ENCODE measurements around the gene PDE10A.

DNA sequence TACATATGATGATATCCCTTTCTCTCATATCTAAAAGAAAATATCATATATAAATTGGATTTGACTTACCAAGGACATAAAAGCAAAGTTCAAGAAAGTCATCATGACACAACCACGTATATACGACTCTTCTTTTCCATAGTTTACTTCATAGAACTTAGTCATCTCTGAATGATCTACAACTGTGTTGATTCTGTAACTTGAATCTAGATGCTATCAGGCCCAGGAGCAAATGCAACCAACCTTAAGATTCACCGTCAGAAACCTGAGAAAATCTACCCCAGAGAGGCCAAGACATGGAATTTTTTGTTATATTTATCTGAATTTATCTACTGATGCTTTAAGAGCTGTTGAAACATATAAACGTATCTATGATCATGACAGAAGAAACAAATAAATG is 165.6 kb downstream of the PDE10A start:
- TF ChIP-seq, protein P1, sequence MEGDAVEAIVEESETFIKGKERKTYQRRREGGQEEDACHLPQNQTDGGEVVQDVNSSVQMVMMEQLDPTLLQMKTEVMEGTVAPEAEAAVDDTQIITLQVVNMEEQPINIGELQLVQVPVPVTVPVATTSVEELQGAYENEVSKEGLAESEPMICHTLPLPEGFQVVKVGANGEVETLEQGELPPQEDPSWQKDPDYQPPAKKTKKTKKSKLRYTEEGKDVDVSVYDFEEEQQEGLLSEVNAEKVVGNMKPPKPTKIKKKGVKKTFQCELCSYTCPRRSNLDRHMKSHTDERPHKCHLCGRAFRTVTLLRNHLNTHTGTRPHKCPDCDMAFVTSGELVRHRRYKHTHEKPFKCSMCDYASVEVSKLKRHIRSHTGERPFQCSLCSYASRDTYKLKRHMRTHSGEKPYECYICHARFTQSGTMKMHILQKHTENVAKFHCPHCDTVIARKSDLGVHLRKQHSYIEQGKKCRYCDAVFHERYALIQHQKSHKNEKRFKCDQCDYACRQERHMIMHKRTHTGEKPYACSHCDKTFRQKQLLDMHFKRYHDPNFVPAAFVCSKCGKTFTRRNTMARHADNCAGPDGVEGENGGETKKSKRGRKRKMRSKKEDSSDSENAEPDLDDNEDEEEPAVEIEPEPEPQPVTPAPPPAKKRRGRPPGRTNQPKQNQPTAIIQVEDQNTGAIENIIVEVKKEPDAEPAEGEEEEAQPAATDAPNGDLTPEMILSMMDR (conservative IDR thresholded peaks at IDR 0.05 in 1 of 2, IDR thresholded peaks at IDR 0.05 in 1 of 2; ENCODE audit: extremely low read depth in 1 of 2, insufficient read depth in 1 of 2, low read depth in 1 of 2, low read length in 2 of 2) = no peak
- TF ChIP-seq EZH2 (IDR thresholded peaks at IDR 0.05; ENCODE audit: borderline replicate concordance, low read length) = no peak
